T-cell (primary cell): Measurements from ENCODE around the gene RALGAPA1. TPM values are rescaled to one million over a fixed set of nuclear protein-coding genes. Genes with fewer than 3 reads are reported as not detected.

Source experiments
- ATAC-seq, 4 experiments: fragments of 200-7000 bp in 3 of 4; fragments of 150-1000 bp in 1 of 4; cut with Tn5 transposase; replicated peaks in 1 of 4; 1 replicate in 3 of 4; 2 replicates in 1 of 4; pipeline ENCODE4 v1.10.0; 2021; ENCODE audit warnings: moderate library complexity in 3 of 4, mild to moderate bottlenecking in 2 of 4, moderate number of reproducible peaks in 1 of 4
- CTCF ChIA-PET, 2 donors: fragments of 300-600 bp; sonication (Branson Sonifier 250); formaldehyde crosslinking; loops; one replicate each; lab custom pipeline; 2022; ENCODE audit warnings: antibody characterized with exemption in 2 of 2; lab: Charles Lee
- POLR2A ChIA-PET, 2 donors: fragments of 300-600 bp; sonication (Branson Sonifier 250); formaldehyde crosslinking; loops; one replicate each; lab custom pipeline; 2022; ENCODE audit warnings: antibody characterized with exemption in 2 of 2; lab: Charles Lee
- DNase-seq, 35 experiments: peaks; one replicate each; pipeline versions ENCODE4 v3.0.0 to v3.0.0-alpha.2; 2013 to 2023
- H3K27ac ChIP-seq: one replicate; pipeline ENCODE4 v1.5.1; 2013; ENCODE audit warnings: low read length
- H3K27me3 ChIP-seq, 2 experiments: replicated peaks in 1 of 2; 1 replicate in 1 of 2; 2 replicates in 1 of 2; pipeline versions ENCODE4 v1.6.1 to v1.7.0; 2013; ENCODE audit warnings: low read length in 1 of 2, mixed read lengths in 1 of 2; ENCODE audit not compliant: control insufficient read depth in 2 of 2, insufficient read depth in 2 of 2; ENCODE audit errors: extremely low read depth in 1 of 2
- H3K36me3 ChIP-seq, 2 donors: 1 replicate in 1 of 2; 2 replicates in 1 of 2; pipeline versions ENCODE4 v1.6.1 to v1.7.0; 2013; ENCODE audit warnings: low read length in 1 of 2; ENCODE audit not compliant: control insufficient read depth in 2 of 2, insufficient read depth in 1 of 2; ENCODE audit errors: extremely low read depth in 1 of 2
- H3K4me1 ChIP-seq, 2 experiments: 1 replicate in 1 of 2; 2 replicates in 1 of 2; pipeline versions ENCODE4 v1.6.1 to v1.7.0; 2013; ENCODE audit warnings: low read length in 2 of 2, mixed read lengths in 1 of 2; ENCODE audit not compliant: insufficient read depth in 2 of 2, control insufficient read depth in 1 of 2; ENCODE audit errors: extremely low read depth in 1 of 2
- H3K4me3 ChIP-seq, 2 donors: 1 replicate in 1 of 2; 2 replicates in 1 of 2; pipeline versions ENCODE4 v1.5.1 to v1.7.0; 2013; ENCODE audit warnings: mild to moderate bottlenecking in 2 of 2, low read length in 1 of 2, moderate library complexity in 1 of 2; ENCODE audit not compliant: control insufficient read depth in 1 of 2; ENCODE audit errors: extremely low read depth in 1 of 2
- H3K9me3 ChIP-seq: 2 replicates; pipeline ENCODE4 v1.7.0; 2013
- H3K27ac Mint-ChIP-seq, 2 donors: one replicate each; pipeline ENCODE4 v1.8.0; 2020 to 2021; ENCODE audit warnings: mild to moderate bottlenecking in 2 of 2, mixed read lengths in 2 of 2
- H3K27me3 Mint-ChIP-seq, 2 donors: one replicate each; pipeline ENCODE4 v1.8.0; 2021 to 2022; ENCODE audit warnings: mixed read lengths in 2 of 2
- H3K36me3 Mint-ChIP-seq: one replicate; pipeline ENCODE4 v1.8.0; 2021; ENCODE audit warnings: mixed read lengths
- H3K4me1 Mint-ChIP-seq, 3 donors: one replicate each; pipeline ENCODE4 v1.8.0; 2020 to 2022; ENCODE audit warnings: mixed read lengths in 3 of 3, mild to moderate bottlenecking in 1 of 3
- H3K4me3 Mint-ChIP-seq, 3 donors: one replicate each; pipeline ENCODE4 v1.8.0; 2020 to 2022; ENCODE audit warnings: mild to moderate bottlenecking in 3 of 3, mixed read lengths in 3 of 3, moderate library complexity in 3 of 3
- H3K9me3 Mint-ChIP-seq, 3 donors: one replicate each; pipeline ENCODE4 v1.8.0; 2020 to 2022; ENCODE audit warnings: mixed read lengths in 3 of 3
- WGBS: methylation state at CpG from one replicate; pipeline ENCODE4 v1.1.5; 2013; ENCODE audit warnings: missing lambda C conversion rate; ENCODE audit not compliant: insufficient coverage; 5-methylcytosine and 5-hydroxymethylcytosine counted together
- total RNA-seq, 35 experiments: library from RNA in 6 of 35; stranded (reverse) in 6 of 35; fragments of 120-200 nt in 1 of 35; gene quantifications; one replicate each; pipeline versions ENCODE4 v1.2.1 to v1.2.4 and lab custom pipeline; 2013 to 2026

RALGAPA1 gene
- total RNA-seq, 5 donors from 2014 or later (not counting 1 experiment from before 2014, with no cell fraction given), result 65.1 to 88.9 (median 82.9) TPM

- Histone ChIP-seq H3K27me3 (peaks cover 18 to 25% of the 10 kb centered on the region in 2 experiments), H3K4me1 (peaks cover 3 to 24% of the 10 kb centered on the region in 2 experiments), H3K9me3 (no peaks in the 10 kb centered on the region), H3K4me3 (peak overlapping the region; percentile 52 to 89), H3K36me3 (no peaks in the 10 kb centered on the region), H3K27ac (no peak overlapping the region)
- CTCF ChIA-PET, result no interaction called here
- ATAC-seq (peak in 1 of 4 experiments; percentile 4), DNase-seq (no peak)
- H3K36me3 Mint-ChIP-seq, result peaks cover 7% of the 10 kb centered on the region
- H3K4me1 Mint-ChIP-seq, result peaks cover 7 to 20% (median 17%) of the 10 kb centered on the region in 3 donors
- WGBS, result no CpG with 5 or more reads among the region's 6 CpGs
- POLR2A ChIA-PET, result interaction anchor here in 1 of 2 donors (0.5 kb wide), 1 partner anchor 479 kb away, joined by 3 read pairs; no protein-coding TSS in a partner anchor
- H3K9me3 Mint-ChIP-seq, result no peaks in the 10 kb centered on the region
- peaks cover 53 to 66% of the 10 kb centered on the region in 2 donors for H3K27me3 Mint-ChIP-seq
- peak overlapping the region; percentile 67 to 79 (median 72) for H3K4me3 Mint-ChIP-seq
- no peak overlapping the region for H3K27ac Mint-ChIP-seq
Measured at GRCh38 chr14:35532783-35533356, 276.2 kb downstream of the RALGAPA1 start.

- H3K27me3 ChIP-seq, result peaks cover 18 to 25% of the 10 kb centered on the region in 2 experiments
Measured at GRCh38 chr14:35531960-35532747, 276.9 kb downstream of the RALGAPA1 start.

GRCh38 chr14:35526962-35527361, 282.1 kb downstream of the RALGAPA1 start:
- ATAC-seq, result no peak
- CTCF ChIA-PET, result no interaction called here
- no peaks in the 10 kb centered on the region for H3K36me3 Mint-ChIP-seq
- WGBS, result no CpG with 5 or more reads among the region's 2 CpGs
- H3K4me1 ChIP-seq, result no peaks in the 10 kb centered on the region
- no peak overlapping the region for H3K4me3 ChIP-seq
- no peaks in the 10 kb centered on the region for H3K36me3 ChIP-seq
- no peaks in the 10 kb centered on the region for H3K9me3 ChIP-seq
- no peak overlapping the region for H3K27ac Mint-ChIP-seq
- DNase-seq, result no peak
- H3K27ac ChIP-seq, result no peak overlapping the region
- peaks cover 47 to 53% of the 10 kb centered on the region in 2 donors for H3K27me3 Mint-ChIP-seq
- peaks cover 4 to 7% of the 10 kb centered on the region in 2 experiments for H3K27me3 ChIP-seq
- H3K4me1 Mint-ChIP-seq, result no peaks in the 10 kb centered on the region
- POLR2A ChIA-PET, result no interaction called here
- H3K9me3 Mint-ChIP-seq, result peaks cover 0 to 6% (median 0%) of the 10 kb centered on the region in 3 donors
- no peak overlapping the region for H3K4me3 Mint-ChIP-seq

More at GRCh38 chr14:35531960-35532747, 276.9 kb downstream of the RALGAPA1 start:
- ATAC-seq (no peak), DNase-seq (no peak)
- Mint-ChIP-seq H3K4me3 (no peak overlapping the region), H3K27me3 (peaks cover 57 to 66% of the 10 kb centered on the region in 2 donors), H3K27ac (no peak overlapping the region), H3K9me3 (no peaks in the 10 kb centered on the region), H3K4me1 (peaks cover 7 to 20% (median 17%) of the 10 kb centered on the region in 3 donors), H3K36me3 (peaks cover 3% of the 10 kb centered on the region)
- ChIA-PET CTCF (interaction anchor here in 1 of 2 donors (1.0 kb wide), 1 partner anchor 115 kb away, joined by 3 read pairs; no protein-coding TSS in a partner anchor), POLR2A (no interaction called here)
- H3K36me3 ChIP-seq, result no peaks in the 10 kb centered on the region
- peaks cover 3 to 24% of the 10 kb centered on the region in 2 experiments for H3K4me1 ChIP-seq
- no peak overlapping the region for H3K4me3 ChIP-seq
- H3K9me3 ChIP-seq, result no peaks in the 10 kb centered on the region
- no CpG with 5 or more reads among the region's 1 CpG for WGBS
- H3K27ac ChIP-seq, result no peak overlapping the region

GRCh38 chr14:35525695-35526094, 283.4 kb downstream of the RALGAPA1 start:
- no peaks in the 10 kb centered on the region for H3K4me1 Mint-ChIP-seq
- no peaks in the 10 kb centered on the region for H3K36me3 ChIP-seq
- H3K36me3 Mint-ChIP-seq, result no peaks in the 10 kb centered on the region
- H3K4me3 Mint-ChIP-seq, result no peak overlapping the region
- ATAC-seq, result no peak
- H3K4me1 ChIP-seq, result no peaks in the 10 kb centered on the region
- H3K27me3 Mint-ChIP-seq, result peaks cover 41 to 50% of the 10 kb centered on the region in 2 donors
- peaks cover 4 to 7% of the 10 kb centered on the region in 2 experiments for H3K27me3 ChIP-seq
- no peaks in the 10 kb centered on the region for H3K9me3 ChIP-seq
- H3K9me3 Mint-ChIP-seq, result peaks cover 0 to 6% (median 0%) of the 10 kb centered on the region in 3 donors
- WGBS, result 80% methylated on average over 1 of the region's 3 CpGs
- H3K4me3 ChIP-seq, result no peak overlapping the region
- DNase-seq, result no peak
- H3K27ac ChIP-seq, result no peak overlapping the region
- ChIA-PET POLR2A (no interaction called here), CTCF (interaction anchor here in 1 of 2 donors (0.6 kb wide), 1 partner anchor 432 kb away, joined by 3 read pairs; no protein-coding TSS in a partner anchor)
- no peak overlapping the region for H3K27ac Mint-ChIP-seq

GRCh38 chr14:35519986-35520385, 289.1 kb downstream of the RALGAPA1 start:
- Histone ChIP-seq H3K27ac (no peak overlapping the region), H3K4me1 (no peaks in the 10 kb centered on the region), H3K36me3 (no peaks in the 10 kb centered on the region), H3K9me3 (no peaks in the 10 kb centered on the region), H3K4me3 (no peak overlapping the region), H3K27me3 (peaks cover 0 to 4% of the 10 kb centered on the region in 2 experiments)
- Mint-ChIP-seq H3K4me3 (no peak overlapping the region), H3K27ac (no peak overlapping the region), H3K36me3 (no peaks in the 10 kb centered on the region), H3K9me3 (peaks cover 0 to 6% (median 0%) of the 10 kb centered on the region in 3 donors), H3K27me3 (peaks cover 10 to 30% of the 10 kb centered on the region in 2 donors), H3K4me1 (no peaks in the 10 kb centered on the region)
- no CpG with 5 or more reads among the region's 2 CpGs for WGBS
- ChIA-PET POLR2A (interaction anchor here in 1 of 2 donors (0.8 kb wide), 1 partner anchor 1146 kb away, joined by 3 read pairs; no protein-coding TSS in a partner anchor), CTCF (no interaction called here)
- ATAC-seq (no peak), DNase-seq (no peak)

- H3K4me1 ChIP-seq, result no peaks in the 10 kb centered on the region
- DNase-seq (no peak), ATAC-seq (no peak)
- H3K9me3 Mint-ChIP-seq, result no peaks in the 10 kb centered on the region
- ChIA-PET POLR2A (no interaction called here), CTCF (no interaction called here)
- no CpG with 5 or more reads among the region's 1 CpG for WGBS
- H3K4me3 ChIP-seq, result no peak overlapping the region
- no peak overlapping the region for H3K27ac ChIP-seq
- no peak overlapping the region for H3K4me3 Mint-ChIP-seq
- no peaks in the 10 kb centered on the region for H3K4me1 Mint-ChIP-seq
- no peaks in the 10 kb centered on the region for H3K27me3 ChIP-seq
- H3K27ac Mint-ChIP-seq, result no peak overlapping the region
- H3K27me3 Mint-ChIP-seq, result peaks cover 6 to 13% of the 10 kb centered on the region in 2 donors
- no peaks in the 10 kb centered on the region for H3K36me3 ChIP-seq
- no peaks in the 10 kb centered on the region for H3K9me3 ChIP-seq
- H3K36me3 Mint-ChIP-seq, result no peaks in the 10 kb centered on the region
Measured at GRCh38 chr14:35515916-35516315, 293.2 kb downstream of the RALGAPA1 start.
